SK-N-SH (cell line): Measurements from ENCODE around the gene DNAH10. TPM values are rescaled to one million over a fixed set of nuclear protein-coding genes. Genes with fewer than 3 reads are reported as not detected.

ENCODE experiments used
- CTCF ChIA-PET: fragments of 300-600, 350-600 bp; formaldehyde crosslinking; extraction: SDS; loops from one replicate; lab custom pipeline; 2021; lab: Yijun Ruan, JAX
- POLR2A ChIA-PET: fragments of 350-600 bp; sonication (Branson Sonifier 250); formaldehyde crosslinking; extraction: SDS; loops from one replicate; lab custom pipeline; 2020; ENCODE audit warnings: antibody characterized with exemption, inconsistent platforms; lab: Yijun Ruan, JAX
- DNase-seq: peaks from one replicate; pipeline ENCODE4 v3.0.0; 2012
- H2AFZ ChIP-seq: fragments of 200-600 bp; sonication (generic); 2 replicates; pipeline ENCODE4 v1.8.1; 2016; ENCODE audit warnings: antibody characterized with exemption, mild to moderate bottlenecking, low read depth
- H3F3A ChIP-seq: fragments of 200-600 bp; sonication (generic); replicated peaks from 2 replicates; pipeline ENCODE3; 2016; ENCODE audit warnings: antibody characterized with exemption, mild to moderate bottlenecking; ENCODE audit not compliant: insufficient read depth
- H3K27ac ChIP-seq, 2 experiments: fragments of 200-500 bp in 1 of 2; fragments of 200-600 bp in 1 of 2; sonication (Bioruptor generic) in 1 of 2; sonication (generic), shearing (Covaris generic) in 1 of 2; 2 replicates each; pipeline versions ENCODE4 v1.5.1 to v1.6.1; 2014 to 2016; ENCODE audit warnings: low read depth in 2 of 2, inconsistent platforms in 1 of 2, low read length in 1 of 2, mild to moderate bottlenecking in 1 of 2, mixed read lengths in 1 of 2
- H3K27me3 ChIP-seq: fragments of 200-600 bp; sonication (generic), shearing (Covaris generic); 2 replicates; pipeline ENCODE4 v1.6.1; 2016; ENCODE audit warnings: mixed run types; ENCODE audit not compliant: insufficient read depth
- H3K36me3 ChIP-seq, 2 experiments: fragments of 200-500 bp in 1 of 2; fragments of 200-600 bp in 1 of 2; sonication (Bioruptor generic) in 1 of 2; sonication (generic) in 1 of 2; replicated peaks in 1 of 2; 2 replicates each; pipeline versions ENCODE3 to v1.5.1; 2014 to 2016; ENCODE audit warnings: low read length in 1 of 2, mild to moderate bottlenecking in 1 of 2; ENCODE audit not compliant: insufficient read depth in 2 of 2, control insufficient read depth in 1 of 2
- H3K4me1 ChIP-seq, 2 experiments: fragments of 200-500 bp in 1 of 2; fragments of 200-600 bp in 1 of 2; sonication (Bioruptor generic) in 1 of 2; sonication (generic), shearing (Covaris generic) in 1 of 2; 2 replicates each; pipeline versions ENCODE4 v1.5.1 to v1.6.1; 2014 to 2016; ENCODE audit warnings: low read depth in 1 of 2, low read length in 1 of 2, mixed run types in 1 of 2; ENCODE audit not compliant: insufficient read depth in 2 of 2, control insufficient read depth in 1 of 2
- H3K4me2 ChIP-seq: fragments of 200-600 bp; sonication (generic), shearing (Covaris generic); 2 replicates; pipeline ENCODE4 v1.6.1; 2017; ENCODE audit warnings: mixed run types
- H3K4me3 ChIP-seq, 2 experiments: fragments of 200-500 bp in 1 of 2; fragments of 200-600 bp in 1 of 2; sonication (Bioruptor generic) in 1 of 2; sonication (generic), shearing (Covaris generic) in 1 of 2; 2 replicates each; pipeline versions ENCODE4 v1.5.1 to v1.8.1; 2014 to 2016; ENCODE audit warnings: low read depth in 2 of 2, inconsistent platforms in 1 of 2, low read length in 1 of 2, mild to moderate bottlenecking in 1 of 2, mixed read lengths in 1 of 2, moderate library complexity in 1 of 2
- H3K79me2 ChIP-seq: fragments of 200-600 bp; sonication (generic); 2 replicates; pipeline ENCODE4 v1.8.1; 2017; ENCODE audit warnings: mild to moderate bottlenecking; ENCODE audit not compliant: insufficient read depth
- H3K9ac ChIP-seq: fragments of 200-600 bp; sonication (generic); 2 replicates; pipeline ENCODE4 v1.6.1; 2017; ENCODE audit warnings: mixed run types
- H3K9me2 ChIP-seq: fragments of 200-600 bp; sonication (generic); 2 replicates; pipeline ENCODE4 v1.6.1; 2017; ENCODE audit warnings: mixed run types
- H3K9me3 ChIP-seq: fragments of 200-600 bp; sonication (generic); 2 replicates; pipeline ENCODE4 v1.6.1; 2017; ENCODE audit warnings: mixed run types, mild to moderate bottlenecking, moderate library complexity
- H4K20me1 ChIP-seq: fragments of 200-600 bp; sonication (generic); 2 replicates; pipeline ENCODE4 v1.6.1; 2017; ENCODE audit warnings: mild to moderate bottlenecking, mixed run types; ENCODE audit not compliant: insufficient read depth
- ELF1 ChIP-seq: IDR thresholded peaks from 2 replicates; pipeline ENCODE4 v1.4.0; 2012
- EP300 ChIP-seq, 2 experiments: IDR thresholded peaks; 2 replicates each; pipeline versions ENCODE4 v1.4.0 to v1.6.1; 2012; ENCODE audit warnings: borderline replicate concordance in 1 of 2, low read depth in 1 of 2, low read length in 1 of 2
- FOXM1 ChIP-seq: IDR thresholded peaks from 2 replicates; pipeline ENCODE4 v1.4.0; 2012; ENCODE audit warnings: low read depth, mild to moderate bottlenecking
- GABPA ChIP-seq: IDR thresholded peaks from 2 replicates; pipeline ENCODE4 v1.4.0; 2012; ENCODE audit warnings: low read depth, mild to moderate bottlenecking
- GATA2 ChIP-seq: sonication (generic); formaldehyde crosslinking; IDR thresholded peaks from 2 replicates; pipeline ENCODE4 v1.5.0; 2020; ENCODE audit warnings: mild to moderate bottlenecking, missing genetic modification reagents
- MEF2A ChIP-seq: IDR thresholded peaks from 2 replicates; pipeline ENCODE4 v1.4.0; 2012; ENCODE audit warnings: low read depth, borderline replicate concordance
- RFX5 ChIP-seq: IDR thresholded peaks from 2 replicates; pipeline ENCODE4 v1.6.1; 2012; ENCODE audit warnings: mild to moderate bottlenecking, improper control_type of control experiment, low read length
- RXRA ChIP-seq: IDR thresholded peaks from 2 replicates; pipeline ENCODE4 v1.4.0; 2012; ENCODE audit warnings: low read depth, mild to moderate bottlenecking, borderline replicate concordance
- SIN3A ChIP-seq: IDR thresholded peaks from 2 replicates; pipeline ENCODE4 v1.6.1; 2012; ENCODE audit warnings: low read depth, mild to moderate bottlenecking, low read length, moderate library complexity, borderline replicate concordance
- TCF12 ChIP-seq: IDR thresholded peaks from 2 replicates; pipeline ENCODE4 v1.4.0; 2012
- USF1 ChIP-seq: IDR thresholded peaks from 2 replicates; pipeline ENCODE4 v1.4.0; 2012; ENCODE audit warnings: low read depth, borderline replicate concordance
- USF2 ChIP-seq: fragments of 150-350 bp; IDR thresholded peaks from 2 replicates; pipeline ENCODE4 v1.6.1; 2017; ENCODE audit warnings: antibody characterized with exemption, low read length, low read depth, borderline replicate concordance
- WGBS: methylation state at CpG from one replicate; pipeline ENCODE4 v1.1.6; 2017; ENCODE audit warnings: low lambda C conversion rate; 5-methylcytosine and 5-hydroxymethylcytosine counted together
- polyA plus RNA-seq, 3 experiments: library from polyadenylated mRNA; depleted of rRNA; stranded (reverse); fragments of >200 nt; gene quantifications; 2 replicates each; pipeline ENCODE4 v1.2.3, GENCODE V29; 2012
- TF ChIP-seq, protein P1 (sequence below): fragments of 150-350 bp; IDR thresholded peaks from 2 replicates; pipeline ENCODE4 v1.6.1; 2016; ENCODE audit warnings: mild to moderate bottlenecking, low read depth, low read length
- TF ChIP-seq, protein P2 (sequence below): IDR thresholded peaks from 2 replicates; pipeline ENCODE4 v1.6.1; 2012; ENCODE audit warnings: mild to moderate bottlenecking, low read depth, low read length, moderate library complexity

DNAH10 gene
- polyA plus RNA-seq, 1 of the 3 experiments (the other 2 are of a cell fraction): 0.13 TPM

- TF ChIP-seq, protein P1, sequence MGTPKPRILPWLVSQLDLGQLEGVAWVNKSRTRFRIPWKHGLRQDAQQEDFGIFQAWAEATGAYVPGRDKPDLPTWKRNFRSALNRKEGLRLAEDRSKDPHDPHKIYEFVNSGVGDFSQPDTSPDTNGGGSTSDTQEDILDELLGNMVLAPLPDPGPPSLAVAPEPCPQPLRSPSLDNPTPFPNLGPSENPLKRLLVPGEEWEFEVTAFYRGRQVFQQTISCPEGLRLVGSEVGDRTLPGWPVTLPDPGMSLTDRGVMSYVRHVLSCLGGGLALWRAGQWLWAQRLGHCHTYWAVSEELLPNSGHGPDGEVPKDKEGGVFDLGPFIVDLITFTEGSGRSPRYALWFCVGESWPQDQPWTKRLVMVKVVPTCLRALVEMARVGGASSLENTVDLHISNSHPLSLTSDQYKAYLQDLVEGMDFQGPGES: no peak
- TF ChIP-seq ELF1: no peak
- no peak for TF ChIP-seq GABPA
- TF ChIP-seq GATA2 (CRISPR knock-in tag): no peak
- TF ChIP-seq, all 33 proteins: peak for 0
Observed at GRCh38 chr12:123767613-123768012, 5.5 kb downstream of the DNAH10 start (continued).

GRCh38 chr12:123771261-123771660 is 9.2 kb downstream of the DNAH10 start:
- TF ChIP-seq, protein P2, sequence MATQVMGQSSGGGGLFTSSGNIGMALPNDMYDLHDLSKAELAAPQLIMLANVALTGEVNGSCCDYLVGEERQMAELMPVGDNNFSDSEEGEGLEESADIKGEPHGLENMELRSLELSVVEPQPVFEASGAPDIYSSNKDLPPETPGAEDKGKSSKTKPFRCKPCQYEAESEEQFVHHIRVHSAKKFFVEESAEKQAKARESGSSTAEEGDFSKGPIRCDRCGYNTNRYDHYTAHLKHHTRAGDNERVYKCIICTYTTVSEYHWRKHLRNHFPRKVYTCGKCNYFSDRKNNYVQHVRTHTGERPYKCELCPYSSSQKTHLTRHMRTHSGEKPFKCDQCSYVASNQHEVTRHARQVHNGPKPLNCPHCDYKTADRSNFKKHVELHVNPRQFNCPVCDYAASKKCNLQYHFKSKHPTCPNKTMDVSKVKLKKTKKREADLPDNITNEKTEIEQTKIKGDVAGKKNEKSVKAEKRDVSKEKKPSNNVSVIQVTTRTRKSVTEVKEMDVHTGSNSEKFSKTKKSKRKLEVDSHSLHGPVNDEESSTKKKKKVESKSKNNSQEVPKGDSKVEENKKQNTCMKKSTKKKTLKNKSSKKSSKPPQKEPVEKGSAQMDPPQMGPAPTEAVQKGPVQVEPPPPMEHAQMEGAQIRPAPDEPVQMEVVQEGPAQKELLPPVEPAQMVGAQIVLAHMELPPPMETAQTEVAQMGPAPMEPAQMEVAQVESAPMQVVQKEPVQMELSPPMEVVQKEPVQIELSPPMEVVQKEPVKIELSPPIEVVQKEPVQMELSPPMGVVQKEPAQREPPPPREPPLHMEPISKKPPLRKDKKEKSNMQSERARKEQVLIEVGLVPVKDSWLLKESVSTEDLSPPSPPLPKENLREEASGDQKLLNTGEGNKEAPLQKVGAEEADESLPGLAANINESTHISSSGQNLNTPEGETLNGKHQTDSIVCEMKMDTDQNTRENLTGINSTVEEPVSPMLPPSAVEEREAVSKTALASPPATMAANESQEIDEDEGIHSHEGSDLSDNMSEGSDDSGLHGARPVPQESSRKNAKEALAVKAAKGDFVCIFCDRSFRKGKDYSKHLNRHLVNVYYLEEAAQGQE: no peak
- TF ChIP-seq EP300 (IDR thresholded peaks at IDR 0.05; ENCODE audit: borderline replicate concordance in 1 of 2, low read depth in 1 of 2, low read length in 1 of 2): no peak
- no peak for TF ChIP-seq TCF12
- no peak for TF ChIP-seq SIN3A
- no peak for TF ChIP-seq ELF1
- no peak for TF ChIP-seq USF1
- no peak for TF ChIP-seq MEF2A
- TF ChIP-seq RFX5: no peak
- no peak for TF ChIP-seq USF2
- TF ChIP-seq GABPA: no peak
- no peak for TF ChIP-seq FOXM1
- TF ChIP-seq RXRA: no peak
- DNase-seq: no peak
- H3K9ac ChIP-seq: no peak overlapping the region
- H3K27me3 ChIP-seq: no peaks in the 10 kb centered on the region
- H3K9me2 ChIP-seq: no peaks in the 10 kb centered on the region
- POLR2A ChIA-PET: no interaction called here
- H3K4me2 ChIP-seq: no peak overlapping the region
- no peaks in the 10 kb centered on the region for H3K9me3 ChIP-seq
- WGBS: 57% methylated on average over 7 of the region's 7 CpGs
- no peaks in the 10 kb centered on the region for H3F3A ChIP-seq
- H3K4me3 ChIP-seq: no peak overlapping the region
- no peak overlapping the region for H2AFZ ChIP-seq
- no peaks in the 10 kb centered on the region for H4K20me1 ChIP-seq
- no peaks in the 10 kb centered on the region for H3K4me1 ChIP-seq
- H3K27ac ChIP-seq: no peak overlapping the region
- H3K79me2 ChIP-seq: no peaks in the 10 kb centered on the region
- CTCF ChIA-PET: no interaction called here
- no peaks in the 10 kb centered on the region for H3K36me3 ChIP-seq
